Natural killer cell (primary cell): ENCODE measurements around the gene KIF25. TPM values are rescaled to one million over a fixed set of nuclear protein-coding genes. Genes with fewer than 3 reads are reported as not detected.

Experiments used
- ATAC-seq, 3 donors: fragments of 150-1000 bp in 2 of 3; fragments of 200-7000 bp in 1 of 3; cut with Tn5 transposase; 1 replicate in 1 of 3; 2 replicates in 2 of 3; pipeline ENCODE4 v1.10.0; 2021; ENCODE audit warnings: mild to moderate bottlenecking in 2 of 3, moderate library complexity in 2 of 3
- DNase-seq, 2 donors: peaks; one replicate each; pipeline versions ENCODE4 v3.0.0 to v3.0.0-alpha.2; 2013 to 2021; ENCODE audit warnings: mixed read lengths in 1 of 2
- H3K27ac ChIP-seq: one replicate; pipeline ENCODE4 v1.5.1; 2013; ENCODE audit warnings: mild to moderate bottlenecking, low read length
- H3K27me3 ChIP-seq: one replicate; pipeline ENCODE4 v1.6.1; 2013; ENCODE audit warnings: low read length; ENCODE audit not compliant: control insufficient read depth, insufficient read depth
- H3K36me3 ChIP-seq: one replicate; pipeline ENCODE4 v1.6.1; 2013; ENCODE audit warnings: low read length; ENCODE audit not compliant: control insufficient read depth, insufficient read depth
- H3K4me1 ChIP-seq: one replicate; pipeline ENCODE4 v1.6.1; 2013; ENCODE audit warnings: low read length; ENCODE audit not compliant: control insufficient read depth, insufficient read depth
- H3K4me3 ChIP-seq: one replicate; pipeline ENCODE4 v1.5.1; 2013; ENCODE audit warnings: low read length
- H3K9me3 ChIP-seq: one replicate; pipeline ENCODE4 v1.6.1; 2013; ENCODE audit warnings: low read length; ENCODE audit not compliant: control insufficient read depth, insufficient read depth
- H3K27ac Mint-ChIP-seq, 2 donors: one replicate each; pipeline ENCODE4 v1.8.0; 2022; ENCODE audit warnings: mild to moderate bottlenecking in 2 of 2, mixed read lengths in 2 of 2, moderate library complexity in 1 of 2
- H3K27me3 Mint-ChIP-seq, 2 donors: one replicate each; pipeline ENCODE4 v1.8.0; 2022; ENCODE audit warnings: low read depth in 2 of 2, mixed read lengths in 2 of 2
- H3K36me3 Mint-ChIP-seq: one replicate; pipeline ENCODE4 v1.8.0; 2022; ENCODE audit warnings: mixed read lengths
- H3K4me1 Mint-ChIP-seq, 2 donors: one replicate each; pipeline ENCODE4 v1.8.0; 2022; ENCODE audit warnings: mixed read lengths in 2 of 2
- H3K4me3 Mint-ChIP-seq: one replicate; pipeline ENCODE4 v1.8.0; 2022; ENCODE audit warnings: mild to moderate bottlenecking, moderate library complexity, mixed read lengths
- H3K9me3 Mint-ChIP-seq, 2 donors: one replicate each; pipeline ENCODE4 v1.8.0; 2022; ENCODE audit warnings: mixed read lengths in 2 of 2
- WGBS: methylation state at CpG from one replicate; pipeline ENCODE4 v1.1.7; 2013; ENCODE audit warnings: missing lambda C conversion rate; ENCODE audit not compliant: insufficient coverage; 5-methylcytosine and 5-hydroxymethylcytosine counted together
- intact Hi-C: fragments of 100-400 bp; cut with micrococcal nuclease; formaldehyde crosslinking; loops from one replicate; pipeline ENCODE4 v1.14.2; 2022
- total RNA-seq, 4 donors: library from RNA; stranded (reverse); fragments of 120-200 nt in 1 of 4; gene quantifications; one replicate each; pipeline versions ENCODE4 v1.2.3 to v1.2.4, GENCODE V29; 2013 to 2022
- TF ChIP-seq, protein P1 (sequence below): fragments of 200-600 bp; IDR thresholded peaks from one replicate; pipeline ENCODE4 v1.8.0; 2022; ENCODE audit warnings: antibody characterized with exemption

The KIF25 gene
- total RNA-seq, 3 donors from 2014 or later (not counting 1 experiment from before 2014, with no cell fraction given): not detected

GRCh38 chr6:168056892-168057527, 59.5 kb downstream of the KIF25 start:
- Histone ChIP-seq H3K36me3 (no peaks in the 10 kb centered on the region), H3K4me1 (no peaks in the 10 kb centered on the region), H3K9me3 (no peaks in the 10 kb centered on the region), H3K27ac (no peak overlapping the region), H3K4me3 (no peak overlapping the region), H3K27me3 (no peaks in the 10 kb centered on the region)
- Mint-ChIP-seq H3K27me3 (no peaks in the 10 kb centered on the region), H3K4me3 (no peak overlapping the region), H3K9me3 (no peaks in the 10 kb centered on the region), H3K27ac (no peak overlapping the region), H3K36me3 (no peaks in the 10 kb centered on the region), H3K4me1 (no peaks in the 10 kb centered on the region)
- DNase-seq (no peak), ATAC-seq (no peak)
- TF ChIP-seq, protein P1, sequence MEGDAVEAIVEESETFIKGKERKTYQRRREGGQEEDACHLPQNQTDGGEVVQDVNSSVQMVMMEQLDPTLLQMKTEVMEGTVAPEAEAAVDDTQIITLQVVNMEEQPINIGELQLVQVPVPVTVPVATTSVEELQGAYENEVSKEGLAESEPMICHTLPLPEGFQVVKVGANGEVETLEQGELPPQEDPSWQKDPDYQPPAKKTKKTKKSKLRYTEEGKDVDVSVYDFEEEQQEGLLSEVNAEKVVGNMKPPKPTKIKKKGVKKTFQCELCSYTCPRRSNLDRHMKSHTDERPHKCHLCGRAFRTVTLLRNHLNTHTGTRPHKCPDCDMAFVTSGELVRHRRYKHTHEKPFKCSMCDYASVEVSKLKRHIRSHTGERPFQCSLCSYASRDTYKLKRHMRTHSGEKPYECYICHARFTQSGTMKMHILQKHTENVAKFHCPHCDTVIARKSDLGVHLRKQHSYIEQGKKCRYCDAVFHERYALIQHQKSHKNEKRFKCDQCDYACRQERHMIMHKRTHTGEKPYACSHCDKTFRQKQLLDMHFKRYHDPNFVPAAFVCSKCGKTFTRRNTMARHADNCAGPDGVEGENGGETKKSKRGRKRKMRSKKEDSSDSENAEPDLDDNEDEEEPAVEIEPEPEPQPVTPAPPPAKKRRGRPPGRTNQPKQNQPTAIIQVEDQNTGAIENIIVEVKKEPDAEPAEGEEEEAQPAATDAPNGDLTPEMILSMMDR: no peak
- WGBS: 85% methylated on average over 24 of the region's 24 CpGs
- intact Hi-C loops: no loop called here

DNA sequence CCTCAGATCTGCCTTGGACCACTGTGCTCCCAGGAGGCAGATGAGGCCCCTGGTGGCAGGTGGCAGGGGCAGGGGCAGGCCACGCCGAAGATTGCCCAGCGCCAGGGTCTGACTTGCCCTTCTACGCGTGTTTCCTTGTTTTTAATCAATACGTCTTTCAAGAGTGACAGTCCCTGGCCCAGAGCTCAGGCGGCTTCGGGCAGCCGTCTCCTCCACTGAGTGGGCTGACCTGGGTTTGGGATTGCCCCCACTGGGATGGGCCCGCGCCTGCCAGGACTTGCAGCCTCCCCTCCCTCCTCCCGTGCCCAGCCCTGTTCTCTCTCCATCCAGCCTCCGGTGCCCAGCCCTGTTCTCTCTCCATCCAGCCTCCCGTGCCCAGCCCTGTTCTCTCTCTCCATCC, 60.4 kb downstream of the KIF25 start:
- no peaks in the 10 kb centered on the region for H3K9me3 ChIP-seq
- H3K27me3 ChIP-seq: no peaks in the 10 kb centered on the region
- H3K4me1 Mint-ChIP-seq: no peaks in the 10 kb centered on the region
- no peak overlapping the region for H3K4me3 Mint-ChIP-seq
- WGBS: 94% methylated on average over 14 of the region's 14 CpGs
- DNase-seq (no peak), ATAC-seq (no peak)
- H3K4me3 ChIP-seq: no peak overlapping the region
- no peaks in the 10 kb centered on the region for H3K36me3 ChIP-seq
- H3K27me3 Mint-ChIP-seq: no peaks in the 10 kb centered on the region
- H3K27ac Mint-ChIP-seq: no peak overlapping the region
- no peaks in the 10 kb centered on the region for H3K4me1 ChIP-seq
- intact Hi-C loops: no loop called here
- H3K9me3 Mint-ChIP-seq: no peaks in the 10 kb centered on the region
- H3K36me3 Mint-ChIP-seq: no peaks in the 10 kb centered on the region
- TF ChIP-seq, protein P1: no peak
- no peak overlapping the region for H3K27ac ChIP-seq

- H3K27ac ChIP-seq: no peak overlapping the region
- no peaks in the 10 kb centered on the region for H3K9me3 Mint-ChIP-seq
- no peaks in the 10 kb centered on the region for H3K9me3 ChIP-seq
- H3K36me3 ChIP-seq: no peaks in the 10 kb centered on the region
- WGBS: 88% methylated on average over 30 of the region's 30 CpGs
- no peak overlapping the region for H3K4me3 Mint-ChIP-seq
- intact Hi-C loops: no loop called here
- H3K27ac Mint-ChIP-seq: no peak overlapping the region
- no peak overlapping the region for H3K4me3 ChIP-seq
- no peaks in the 10 kb centered on the region for H3K4me1 Mint-ChIP-seq
- H3K4me1 ChIP-seq: no peaks in the 10 kb centered on the region
- DNase-seq: no peak
- H3K36me3 Mint-ChIP-seq: no peaks in the 10 kb centered on the region
- ATAC-seq: no peak
- no peaks in the 10 kb centered on the region for H3K27me3 ChIP-seq
- TF ChIP-seq, protein P1: no peak
- no peaks in the 10 kb centered on the region for H3K27me3 Mint-ChIP-seq
Measured at GRCh38 chr6:168058691-168059551, 61.5 kb downstream of the KIF25 start.
